Suprapubic skin (tissue), 4 donors: Measurements from ENCODE around the gene BIVM.

ENCODE experiments used
- EP300 ChIP-seq: sonication (generic); formaldehyde crosslinking; IDR thresholded peaks from one replicate; pipeline ENCODE4 v1.6.1; 2017; ENCODE audit warnings: antibody characterized with exemption
- POLR2A ChIP-seq, 2 donors: fragments of 450-650 bp; IDR thresholded peaks; one replicate each; pipeline ENCODE4 v1.6.1; 2017; ENCODE audit warnings: antibody characterized with exemption in 2 of 2, mild to moderate bottlenecking in 2 of 2, moderate library complexity in 2 of 2
- POLR2AphosphoS5 ChIP-seq, 3 donors: sonication (generic); formaldehyde crosslinking; IDR thresholded peaks; one replicate each; pipeline ENCODE4 v1.6.1; 2017; ENCODE audit warnings: antibody characterized with exemption in 3 of 3
- TF ChIP-seq, protein P1 (sequence below), 2 donors: fragments of 200-600 bp in 1 of 2; fragments of 450-650 bp in 1 of 2; sonication (generic) in 1 of 2; IDR thresholded peaks; one replicate each; pipeline ENCODE4 v1.5.1; 2016 to 2019; ENCODE audit warnings: antibody characterized with exemption in 2 of 2, mild to moderate bottlenecking in 1 of 2, moderate library complexity in 1 of 2

DNA sequence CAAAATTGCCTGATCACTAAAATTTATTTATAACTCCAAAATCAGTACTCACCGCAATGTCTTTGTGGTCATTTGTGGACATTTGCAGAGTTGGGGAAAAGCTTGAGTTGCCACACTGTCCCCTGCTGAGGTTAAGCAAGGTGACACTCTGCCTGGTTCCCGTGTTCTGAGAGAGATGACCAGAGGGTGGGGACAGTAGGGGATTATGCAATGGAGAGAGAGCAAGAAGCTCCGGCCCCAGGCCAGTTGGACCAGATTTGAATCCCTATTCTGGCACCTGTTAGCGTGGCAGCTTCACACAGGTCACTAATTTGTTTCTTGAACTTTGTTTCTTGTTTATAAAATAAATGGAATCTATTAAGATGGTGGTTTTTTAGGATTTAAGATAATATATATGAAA, 64.7 kb downstream of the BIVM start:
- TF ChIP-seq, protein P1, sequence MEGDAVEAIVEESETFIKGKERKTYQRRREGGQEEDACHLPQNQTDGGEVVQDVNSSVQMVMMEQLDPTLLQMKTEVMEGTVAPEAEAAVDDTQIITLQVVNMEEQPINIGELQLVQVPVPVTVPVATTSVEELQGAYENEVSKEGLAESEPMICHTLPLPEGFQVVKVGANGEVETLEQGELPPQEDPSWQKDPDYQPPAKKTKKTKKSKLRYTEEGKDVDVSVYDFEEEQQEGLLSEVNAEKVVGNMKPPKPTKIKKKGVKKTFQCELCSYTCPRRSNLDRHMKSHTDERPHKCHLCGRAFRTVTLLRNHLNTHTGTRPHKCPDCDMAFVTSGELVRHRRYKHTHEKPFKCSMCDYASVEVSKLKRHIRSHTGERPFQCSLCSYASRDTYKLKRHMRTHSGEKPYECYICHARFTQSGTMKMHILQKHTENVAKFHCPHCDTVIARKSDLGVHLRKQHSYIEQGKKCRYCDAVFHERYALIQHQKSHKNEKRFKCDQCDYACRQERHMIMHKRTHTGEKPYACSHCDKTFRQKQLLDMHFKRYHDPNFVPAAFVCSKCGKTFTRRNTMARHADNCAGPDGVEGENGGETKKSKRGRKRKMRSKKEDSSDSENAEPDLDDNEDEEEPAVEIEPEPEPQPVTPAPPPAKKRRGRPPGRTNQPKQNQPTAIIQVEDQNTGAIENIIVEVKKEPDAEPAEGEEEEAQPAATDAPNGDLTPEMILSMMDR (IDR thresholded peaks at IDR 0.05): no peak
- TF ChIP-seq POLR2A (IDR thresholded peaks at IDR 0.05) (no peak), POLR2AphosphoS5 (IDR thresholded peaks at IDR 0.05) (no peak), EP300 (no peak)
